Type B pancreatic cell (in vitro differentiated cells): ENCODE data around the gene EDN3. TPM values are rescaled to one million over a fixed set of nuclear protein-coding genes. Genes with fewer than 3 reads are reported as not detected.

Experiments
- DNase-seq: peaks from one replicate; pipeline ENCODE4 v3.0.0; 2021; ENCODE audit warnings: mixed read lengths; ENCODE audit not compliant: unreplicated experiment; ENCODE audit errors: extremely low spot score
- H3K27ac Mint-ChIP-seq: 2 replicates; pipeline ENCODE4 v1.8.0; 2021; ENCODE audit warnings: mild to moderate bottlenecking, mixed read lengths
- H3K27me3 Mint-ChIP-seq: 2 replicates; pipeline ENCODE4 v1.8.0; 2021; ENCODE audit warnings: mixed read lengths
- H3K36me3 Mint-ChIP-seq: 2 replicates; pipeline ENCODE4 v1.8.0; 2021; ENCODE audit warnings: mixed read lengths
- H3K4me1 Mint-ChIP-seq: one replicate; pipeline ENCODE4 v1.8.0; 2021; ENCODE audit warnings: mixed read lengths; ENCODE audit not compliant: unreplicated experiment
- H3K4me3 Mint-ChIP-seq: 2 replicates; pipeline ENCODE4 v1.8.0; 2021; ENCODE audit warnings: mild to moderate bottlenecking, mixed read lengths
- H3K9me3 Mint-ChIP-seq: 2 replicates; pipeline ENCODE4 v1.8.0; 2021; ENCODE audit warnings: mixed read lengths
- total RNA-seq: library from RNA; stranded (reverse); gene quantifications from 2 replicates; pipeline ENCODE4 v1.2.1, GENCODE V29; 2021; ENCODE audit warnings: low replicate concordance
- TF ChIP-seq, protein P1 (sequence below): fragments of 200-600 bp; sonication (generic); conservative IDR thresholded peaks from 2 replicates; pipeline ENCODE4 v1.5.0; 2021; ENCODE audit warnings: antibody characterized with exemption, mild to moderate bottlenecking

The EDN3 gene
- total RNA-seq, 1 donor from 2014 or later, result 30.4 TPM

DNA sequence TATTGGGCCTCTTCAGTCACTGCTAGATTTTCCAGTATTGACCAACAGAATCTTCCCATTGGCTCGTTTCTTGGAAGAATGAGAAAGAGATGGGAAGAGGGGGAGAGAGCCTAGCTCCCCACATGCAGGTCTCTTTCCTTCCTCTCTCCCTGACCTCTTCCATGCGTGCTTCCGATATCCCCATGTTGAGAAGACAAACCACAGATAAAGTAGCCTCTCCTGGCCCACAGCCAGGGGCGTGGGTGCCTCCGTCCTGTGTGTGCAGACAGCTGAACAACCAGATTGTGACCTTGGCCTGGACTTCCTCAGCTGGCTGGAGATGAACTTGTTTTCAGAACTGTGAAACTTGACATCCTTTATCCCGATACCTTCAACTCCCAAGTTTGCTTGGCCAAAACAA lies 71.0 kb downstream of the EDN3 start:
- Mint-ChIP-seq H3K9me3 (no peaks in the 10 kb centered on the region), H3K27ac (no peak overlapping the region), H3K4me1 (peaks cover under 1% of the 10 kb centered on the region), H3K27me3 (peaks cover 8% of the 10 kb centered on the region), H3K4me3 (no peak overlapping the region), H3K36me3 (no peaks in the 10 kb centered on the region)
- TF ChIP-seq, protein P1, sequence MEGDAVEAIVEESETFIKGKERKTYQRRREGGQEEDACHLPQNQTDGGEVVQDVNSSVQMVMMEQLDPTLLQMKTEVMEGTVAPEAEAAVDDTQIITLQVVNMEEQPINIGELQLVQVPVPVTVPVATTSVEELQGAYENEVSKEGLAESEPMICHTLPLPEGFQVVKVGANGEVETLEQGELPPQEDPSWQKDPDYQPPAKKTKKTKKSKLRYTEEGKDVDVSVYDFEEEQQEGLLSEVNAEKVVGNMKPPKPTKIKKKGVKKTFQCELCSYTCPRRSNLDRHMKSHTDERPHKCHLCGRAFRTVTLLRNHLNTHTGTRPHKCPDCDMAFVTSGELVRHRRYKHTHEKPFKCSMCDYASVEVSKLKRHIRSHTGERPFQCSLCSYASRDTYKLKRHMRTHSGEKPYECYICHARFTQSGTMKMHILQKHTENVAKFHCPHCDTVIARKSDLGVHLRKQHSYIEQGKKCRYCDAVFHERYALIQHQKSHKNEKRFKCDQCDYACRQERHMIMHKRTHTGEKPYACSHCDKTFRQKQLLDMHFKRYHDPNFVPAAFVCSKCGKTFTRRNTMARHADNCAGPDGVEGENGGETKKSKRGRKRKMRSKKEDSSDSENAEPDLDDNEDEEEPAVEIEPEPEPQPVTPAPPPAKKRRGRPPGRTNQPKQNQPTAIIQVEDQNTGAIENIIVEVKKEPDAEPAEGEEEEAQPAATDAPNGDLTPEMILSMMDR, result no peak
- DNase-seq, result no peak

DNA sequence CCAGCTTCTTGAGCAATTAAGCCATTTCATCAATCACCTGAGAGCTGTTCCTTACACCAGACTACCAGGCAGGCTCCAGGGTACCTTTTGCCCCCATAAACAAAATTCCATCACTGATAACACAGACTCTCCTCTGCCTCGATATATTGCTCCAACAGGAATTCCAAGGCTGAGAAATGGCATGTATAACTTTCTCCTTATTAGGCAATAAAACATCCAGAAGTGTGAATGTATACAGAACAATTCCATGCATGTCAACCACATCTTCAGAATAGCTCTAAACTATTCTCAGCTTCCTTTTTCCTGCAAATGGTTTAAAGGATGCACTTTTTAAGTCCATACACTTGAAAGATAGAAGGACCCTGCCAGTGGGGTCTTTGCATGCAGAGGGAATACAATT lies 73.8 kb downstream of the EDN3 start:
- TF ChIP-seq, protein P1, result no peak
- Mint-ChIP-seq H3K4me1 (peaks cover 17% of the 10 kb centered on the region), H3K27me3 (peaks cover 2% of the 10 kb centered on the region), H3K36me3 (no peaks in the 10 kb centered on the region), H3K4me3 (no peak overlapping the region), H3K9me3 (no peaks in the 10 kb centered on the region), H3K27ac (no peak overlapping the region)
- DNase-seq, result no peak

DNA sequence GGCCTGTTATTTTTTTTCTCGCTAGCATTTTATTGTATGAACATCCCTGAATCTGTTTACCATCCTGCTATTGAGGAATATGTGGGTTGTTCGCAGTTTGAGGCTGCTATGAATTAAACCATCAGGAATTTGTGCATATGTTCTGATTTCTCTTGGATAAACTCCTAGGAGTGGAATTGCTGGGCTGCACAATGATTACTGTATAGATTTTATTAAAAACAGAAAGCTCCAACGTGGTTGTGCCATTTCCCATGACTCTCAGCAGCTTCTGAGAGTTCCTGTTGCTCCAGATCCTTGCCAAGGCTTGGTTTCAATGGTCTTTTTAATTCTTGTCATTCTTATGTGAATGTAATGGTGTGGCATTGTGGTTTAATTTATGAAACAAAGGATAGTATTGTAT lies 75.1 kb downstream of the EDN3 start:
- Mint-ChIP-seq H3K4me1 (peaks cover 17% of the 10 kb centered on the region), H3K4me3 (no peak overlapping the region), H3K36me3 (no peaks in the 10 kb centered on the region), H3K27ac (no peak overlapping the region), H3K9me3 (no peaks in the 10 kb centered on the region), H3K27me3 (peaks cover 8% of the 10 kb centered on the region)
- no peak for DNase-seq
- TF ChIP-seq, protein P1, result no peak

Other genes starting within 250 kb of the EDN3 start
- gene ZNF831, start 136.8 kb upstream of the EDN3 start, total RNA-seq, result not detected in 2 replicates